Mesenchymal stem cell (in vitro differentiated cells and primary cell): Measurements from ENCODE around the gene ETV1.
A peak's percentile ranks its signal among the peaks of the same experiment; 100 is the strongest.

ENCODE experiments used
- DNase-seq: peaks from one replicate; pipeline ENCODE4 v3.0.0-alpha.2; 2013
- H2AFZ ChIP-seq: one replicate; pipeline ENCODE4 v1.6.1; 2013; ENCODE audit warnings: low read depth, mild to moderate bottlenecking, control low read depth, inconsistent platforms, low read length, moderate library complexity
- H2AK5ac ChIP-seq: 2 replicates; pipeline ENCODE4 v1.6.1; 2013; ENCODE audit warnings: low read length, moderate library complexity, mild to moderate bottlenecking, inconsistent platforms; ENCODE audit not compliant: severe bottlenecking
- H2BK120ac ChIP-seq: one replicate; pipeline ENCODE4 v1.6.1; 2013; ENCODE audit warnings: low read depth, mild to moderate bottlenecking, inconsistent platforms, low read length, moderate library complexity
- H2BK12ac ChIP-seq, 2 experiments: one replicate each; pipeline ENCODE4 v1.6.1; 2013; ENCODE audit warnings: inconsistent platforms in 2 of 2, low read length in 2 of 2, mild to moderate bottlenecking in 2 of 2, moderate library complexity in 2 of 2, control low read depth in 1 of 2
- H2BK15ac ChIP-seq: one replicate; pipeline ENCODE4 v1.6.1; 2013; ENCODE audit warnings: mild to moderate bottlenecking, low read depth, inconsistent platforms; ENCODE audit not compliant: poor library complexity, severe bottlenecking
- H2BK5ac ChIP-seq: 2 replicates; pipeline ENCODE4 v1.6.1; 2013; ENCODE audit warnings: low read depth, mild to moderate bottlenecking, low read length, control low read depth, inconsistent platforms; ENCODE audit not compliant: poor library complexity, severe bottlenecking
- H3K14ac ChIP-seq, 2 experiments: one replicate each; pipeline ENCODE4 v1.6.1; 2013; ENCODE audit warnings: inconsistent platforms in 2 of 2, low read length in 2 of 2, control low read depth in 1 of 2, mild to moderate bottlenecking in 1 of 2, moderate library complexity in 1 of 2
- H3K18ac ChIP-seq, 2 experiments: one replicate each; pipeline ENCODE4 v1.6.1; 2013; ENCODE audit warnings: inconsistent platforms in 2 of 2, low read length in 2 of 2, control low read depth in 1 of 2, low read depth in 1 of 2, mild to moderate bottlenecking in 1 of 2
- H3K23ac ChIP-seq, 2 experiments: one replicate each; pipeline ENCODE4 v1.6.1; 2013; ENCODE audit warnings: inconsistent platforms in 2 of 2, low read length in 2 of 2, mild to moderate bottlenecking in 2 of 2, moderate library complexity in 2 of 2, control low read depth in 1 of 2
- H3K27ac ChIP-seq: 2 replicates; pipeline ENCODE4 v1.5.1; 2013; ENCODE audit warnings: mild to moderate bottlenecking, moderate library complexity, low read length, control low read depth, inconsistent platforms; ENCODE audit not compliant: poor library complexity, severe bottlenecking
- H3K27me3 ChIP-seq, 2 experiments: 2 replicates each; pipeline versions ENCODE4 v1.6.1 to v1.7.0; 2013; ENCODE audit warnings: low read length in 2 of 2, mild to moderate bottlenecking in 2 of 2, moderate library complexity in 2 of 2, control low read depth in 1 of 2, inconsistent platforms in 1 of 2; ENCODE audit not compliant: control insufficient read depth in 1 of 2, insufficient read depth in 1 of 2
- H3K36me3 ChIP-seq, 2 experiments: 2 replicates each; pipeline versions ENCODE4 v1.6.1 to v1.7.0; 2013; ENCODE audit warnings: low read length in 2 of 2, control low read depth in 1 of 2, inconsistent platforms in 1 of 2, low read depth in 1 of 2, mild to moderate bottlenecking in 1 of 2; ENCODE audit not compliant: insufficient read depth in 2 of 2, control insufficient read depth in 1 of 2
- H3K4ac ChIP-seq, 2 experiments: one replicate each; pipeline ENCODE4 v1.6.1; 2013; ENCODE audit warnings: inconsistent platforms in 2 of 2, low read length in 2 of 2, mild to moderate bottlenecking in 2 of 2, moderate library complexity in 2 of 2, control low read depth in 1 of 2, low read depth in 1 of 2
- H3K4me1 ChIP-seq: 2 replicates; pipeline ENCODE4 v1.6.1; 2013; ENCODE audit warnings: low read depth, low read length, control low read depth; ENCODE audit not compliant: control insufficient read depth, insufficient read depth
- H3K4me2 ChIP-seq: 2 replicates; pipeline ENCODE4 v1.6.1; 2013; ENCODE audit warnings: low read length, mild to moderate bottlenecking, inconsistent platforms; ENCODE audit not compliant: poor library complexity, severe bottlenecking
- H3K4me3 ChIP-seq, 2 experiments: 2 replicates each; pipeline versions ENCODE4 v1.5.1 to v1.7.0; 2013; ENCODE audit warnings: low read length in 2 of 2, mild to moderate bottlenecking in 2 of 2, control low read depth in 1 of 2, low read depth in 1 of 2; ENCODE audit not compliant: insufficient read depth in 1 of 2
- H3K79me1 ChIP-seq: replicated peaks from 2 replicates; pipeline ENCODE4 v1.6.1; 2013; ENCODE audit warnings: mild to moderate bottlenecking, control low read depth, low read length, inconsistent platforms; ENCODE audit not compliant: poor library complexity, severe bottlenecking
- H3K9ac ChIP-seq: 2 replicates; pipeline ENCODE4 v1.7.0; 2013; ENCODE audit warnings: mild to moderate bottlenecking, low read length, moderate library complexity
- H3K9me3 ChIP-seq: 2 replicates; pipeline ENCODE4 v1.7.0; 2013; ENCODE audit warnings: mild to moderate bottlenecking, low read length; ENCODE audit not compliant: control insufficient read depth
- H4K8ac ChIP-seq: one replicate; pipeline ENCODE4 v1.6.1; 2013; ENCODE audit warnings: inconsistent platforms, mild to moderate bottlenecking, low read length, moderate library complexity
- H4K91ac ChIP-seq: one replicate; pipeline ENCODE4 v1.6.1; 2013; ENCODE audit warnings: mild to moderate bottlenecking, low read length, inconsistent platforms
- WGBS: methylation state at CpG from one replicate; pipeline ENCODE4 v1.1.7; 2013; ENCODE audit warnings: mixed read lengths; 5-methylcytosine and 5-hydroxymethylcytosine counted together

ETV1 gene

DNA sequence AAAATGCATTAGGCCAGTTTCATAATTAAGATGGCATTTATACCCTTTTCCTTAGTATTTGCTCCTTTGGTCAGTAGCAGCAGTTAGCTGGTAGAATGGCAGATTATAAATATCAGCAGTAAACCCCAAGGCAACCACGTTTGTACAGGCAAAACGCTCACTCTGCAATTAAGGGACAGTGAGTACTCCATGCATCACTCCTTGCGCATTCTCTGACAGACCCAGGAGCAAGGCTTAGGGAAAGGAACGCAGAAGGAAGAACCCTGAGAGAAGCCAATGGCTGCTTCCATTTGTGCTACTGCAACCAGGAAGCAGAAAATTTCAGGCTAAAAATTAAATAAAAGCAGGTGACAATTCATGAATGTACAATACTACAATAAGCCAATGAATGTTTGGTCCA, 12.9 kb downstream of the ETV1 start:
- Histone ChIP-seq H3K4me1 (no peaks in the 10 kb centered on the region), H2BK12ac (no peak overlapping the region), H3K9me3 (no peaks in the 10 kb centered on the region), H2BK5ac (no peak overlapping the region), H4K91ac (no peak overlapping the region), H2BK15ac (no peak overlapping the region), H3K27ac (no peak overlapping the region), H3K4me2 (no peak overlapping the region), H2AK5ac (no peak overlapping the region), H2BK120ac (no peak overlapping the region), H3K18ac (no peak overlapping the region), H3K4ac (no peak overlapping the region), H3K4me3 (no peak overlapping the region), H3K27me3 (no peaks in the 10 kb centered on the region), H3K14ac (no peak overlapping the region), H3K79me1 (peaks cover 11% of the 10 kb centered on the region), H4K8ac (no peak overlapping the region), H3K36me3 (peaks cover 0 to 41% of the 10 kb centered on the region in 2 experiments), H3K23ac (no peak overlapping the region), H2AFZ (no peak overlapping the region), H3K9ac (no peak overlapping the region)
- DNase-seq, result no peak
- 91% methylated on average over 4 of the region's 4 CpGs for WGBS

DNA sequence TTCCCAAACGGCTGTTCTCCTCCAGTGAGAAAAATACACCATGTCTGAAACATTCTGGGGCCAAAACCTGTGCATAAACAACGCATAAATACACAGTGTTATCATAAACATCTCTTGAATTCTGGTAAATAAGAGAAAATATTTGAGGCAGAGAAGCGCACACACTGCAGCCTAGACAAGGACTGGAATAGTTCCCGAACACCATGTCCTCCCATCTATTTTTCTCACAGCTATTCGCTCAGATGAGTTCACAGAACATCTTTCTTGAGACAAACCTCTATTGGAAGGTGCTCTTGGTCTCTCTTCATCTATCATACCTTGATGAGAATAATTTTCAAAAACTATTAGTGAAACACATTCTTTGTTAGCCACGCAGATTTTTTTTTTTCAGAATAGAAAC, 24.4 kb downstream of the ETV1 start:
- Histone ChIP-seq H3K36me3 (peaks cover 0 to 26% of the 10 kb centered on the region in 2 experiments), H2AFZ (no peak overlapping the region), H3K18ac (no peak overlapping the region), H3K14ac (no peak overlapping the region), H4K8ac (no peak overlapping the region), H3K4me1 (no peaks in the 10 kb centered on the region), H2AK5ac (no peak overlapping the region), H2BK120ac (no peak overlapping the region), H3K9me3 (no peaks in the 10 kb centered on the region), H3K27ac (no peak overlapping the region), H3K79me1 (peaks cover 11% of the 10 kb centered on the region), H3K27me3 (no peaks in the 10 kb centered on the region), H3K4me3 (no peak overlapping the region), H2BK5ac (no peak overlapping the region), H2BK12ac (no peak overlapping the region), H3K23ac (no peak overlapping the region), H4K91ac (no peak overlapping the region), H3K4ac (no peak overlapping the region), H2BK15ac (no peak overlapping the region), H3K9ac (no peak overlapping the region), H3K4me2 (no peak overlapping the region)
- DNase-seq, result no peak
- 78% methylated on average over 6 of the region's 6 CpGs for WGBS

DNA sequence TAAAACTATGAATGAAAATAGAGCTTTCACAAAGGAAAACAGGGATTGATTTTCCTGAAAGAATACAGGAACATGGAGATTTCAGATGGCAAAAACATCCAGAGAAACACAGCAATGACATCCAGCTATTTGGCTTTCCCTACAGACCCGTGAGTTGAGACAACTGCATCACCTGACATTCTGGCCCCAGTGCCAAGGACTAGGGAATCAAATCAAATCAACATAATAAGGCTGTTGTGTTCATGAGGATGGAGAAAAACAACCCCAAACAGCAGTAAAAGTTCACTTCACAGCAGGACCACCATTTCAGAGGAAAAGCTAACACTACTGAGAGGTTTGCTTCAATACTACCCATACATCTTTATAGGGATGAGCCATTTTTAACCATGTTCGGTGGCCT, 25.5 kb downstream of the ETV1 start:
- H3K27ac ChIP-seq, result no peak overlapping the region
- H2BK5ac ChIP-seq, result no peak overlapping the region
- H2BK15ac ChIP-seq, result no peak overlapping the region
- no peak overlapping the region for H4K8ac ChIP-seq
- no peak for DNase-seq
- H3K4me2 ChIP-seq, result no peak overlapping the region
- no peak overlapping the region for H3K4ac ChIP-seq
- H3K18ac ChIP-seq, result no peak overlapping the region
- peaks cover 10% of the 10 kb centered on the region for H3K79me1 ChIP-seq
- H3K14ac ChIP-seq, result peak overlapping the region in 1 of 2 experiments; percentile 15
- no peak overlapping the region for H2BK120ac ChIP-seq
- no peak overlapping the region for H3K4me3 ChIP-seq
- WGBS, result 100% methylated on average over 2 of the region's 2 CpGs
- H3K9me3 ChIP-seq, result no peaks in the 10 kb centered on the region
- no peak overlapping the region for H3K9ac ChIP-seq
- H4K91ac ChIP-seq, result no peak overlapping the region
- no peaks in the 10 kb centered on the region for H3K4me1 ChIP-seq
- no peak overlapping the region for H3K23ac ChIP-seq
- H2AK5ac ChIP-seq, result no peak overlapping the region
- no peak overlapping the region for H2BK12ac ChIP-seq
- H2AFZ ChIP-seq, result no peak overlapping the region
- peaks cover 0 to 26% of the 10 kb centered on the region in 2 experiments for H3K36me3 ChIP-seq
- H3K27me3 ChIP-seq, result no peaks in the 10 kb centered on the region

DNA sequence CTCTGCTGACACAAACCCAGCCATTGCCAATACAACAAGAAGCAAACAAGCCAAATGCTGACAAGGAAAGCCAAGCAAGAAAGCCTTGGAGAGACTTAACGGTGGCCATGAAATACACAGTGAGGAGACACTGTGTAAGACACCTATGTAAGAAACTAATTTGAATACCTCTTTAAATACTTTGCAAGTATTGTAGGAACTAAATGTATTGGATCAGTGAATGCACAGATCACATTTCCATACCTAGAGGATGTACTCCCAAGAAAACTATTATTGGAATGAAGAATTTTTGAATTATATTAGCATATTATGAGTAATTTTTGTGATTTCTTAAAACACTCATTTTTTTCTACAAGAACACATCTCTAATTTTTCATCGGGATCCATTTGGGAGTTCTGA, 34.0 kb downstream of the ETV1 start:
- Histone ChIP-seq H2AK5ac (no peak overlapping the region), H3K14ac (no peak overlapping the region), H2BK15ac (no peak overlapping the region), H3K18ac (no peak overlapping the region), H2BK5ac (no peak overlapping the region), H2AFZ (no peak overlapping the region), H3K79me1 (peaks cover 5% of the 10 kb centered on the region), H3K36me3 (peaks cover 0 to 14% of the 10 kb centered on the region in 2 experiments), H2BK120ac (no peak overlapping the region), H3K23ac (no peak overlapping the region), H3K4me2 (no peak overlapping the region), H3K4me1 (no peaks in the 10 kb centered on the region), H3K4me3 (no peak overlapping the region), H3K4ac (no peak overlapping the region), H3K27me3 (no peaks in the 10 kb centered on the region), H2BK12ac (no peak overlapping the region), H3K9ac (no peak overlapping the region), H3K9me3 (no peaks in the 10 kb centered on the region), H4K91ac (no peak overlapping the region), H3K27ac (no peak overlapping the region), H4K8ac (no peak overlapping the region)
- WGBS, result 100% methylated on average over 1 of the region's 2 CpGs
- no peak for DNase-seq
